HG03520 (cell line): Measurements from ENCODE around the gene MCL1.
"Not testable (repeated sequence)": the region's sequence is repeated elsewhere in the genome, so short reads cannot be mapped to it uniquely, and the experiment has no call there.

ENCODE experiments used
- ATAC-seq: cut with Tn5 transposase; IDR thresholded peaks from one replicate; pipeline ENCODE4 v1.9.1; 2021; ENCODE audit warnings: mild to moderate bottlenecking, moderate library complexity; ENCODE audit not compliant: unreplicated experiment

MCL1 gene

DNA sequence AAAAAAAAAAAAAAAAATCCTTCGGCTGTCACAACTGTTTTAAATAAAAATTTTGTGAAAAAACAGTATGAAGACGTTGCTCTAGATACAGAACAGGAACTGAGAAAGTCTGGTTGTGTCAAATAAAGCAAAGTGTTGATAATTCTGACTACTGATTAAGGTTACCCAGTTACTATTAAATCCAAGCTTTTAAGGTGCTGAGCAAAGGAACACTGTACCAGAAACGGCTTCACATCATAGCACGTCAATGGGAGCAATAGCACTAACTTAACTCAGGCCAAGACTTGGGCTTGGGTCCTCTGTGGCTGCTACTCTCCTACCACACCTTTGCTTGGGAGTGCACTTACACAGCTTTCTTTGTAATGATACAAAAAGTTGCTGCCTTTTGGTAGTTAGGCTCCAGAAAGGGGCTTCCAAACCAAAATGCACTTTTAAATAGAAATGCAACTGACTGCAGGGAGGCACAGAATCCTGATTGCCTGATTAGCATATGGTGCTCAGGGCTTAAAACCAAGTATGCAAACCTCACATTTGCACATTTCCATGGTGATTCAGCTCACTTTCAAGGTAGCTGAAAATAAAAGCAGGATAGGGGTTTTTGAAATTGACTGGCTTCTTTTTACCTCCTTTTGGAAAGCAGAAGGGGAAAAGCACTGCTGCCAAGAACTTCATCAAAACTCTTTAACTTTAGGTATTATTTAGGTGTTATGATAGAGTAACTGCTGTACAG is 6.3 kb downstream of the MCL1 start:
- no peak for ATAC-seq

- no peak for ATAC-seq
These were observed 10.8 kb downstream of the MCL1 start for GRCh38 chr1:150568594-150568966.

- ATAC-seq = peak; percentile 14
These were observed 11.5 kb downstream of the MCL1 start for GRCh38 chr1:150567717-150568593.

GRCh38 chr1:150567341-150567716 is 12.1 kb downstream of the MCL1 start:
- peak; percentile 29 for ATAC-seq

DNA sequence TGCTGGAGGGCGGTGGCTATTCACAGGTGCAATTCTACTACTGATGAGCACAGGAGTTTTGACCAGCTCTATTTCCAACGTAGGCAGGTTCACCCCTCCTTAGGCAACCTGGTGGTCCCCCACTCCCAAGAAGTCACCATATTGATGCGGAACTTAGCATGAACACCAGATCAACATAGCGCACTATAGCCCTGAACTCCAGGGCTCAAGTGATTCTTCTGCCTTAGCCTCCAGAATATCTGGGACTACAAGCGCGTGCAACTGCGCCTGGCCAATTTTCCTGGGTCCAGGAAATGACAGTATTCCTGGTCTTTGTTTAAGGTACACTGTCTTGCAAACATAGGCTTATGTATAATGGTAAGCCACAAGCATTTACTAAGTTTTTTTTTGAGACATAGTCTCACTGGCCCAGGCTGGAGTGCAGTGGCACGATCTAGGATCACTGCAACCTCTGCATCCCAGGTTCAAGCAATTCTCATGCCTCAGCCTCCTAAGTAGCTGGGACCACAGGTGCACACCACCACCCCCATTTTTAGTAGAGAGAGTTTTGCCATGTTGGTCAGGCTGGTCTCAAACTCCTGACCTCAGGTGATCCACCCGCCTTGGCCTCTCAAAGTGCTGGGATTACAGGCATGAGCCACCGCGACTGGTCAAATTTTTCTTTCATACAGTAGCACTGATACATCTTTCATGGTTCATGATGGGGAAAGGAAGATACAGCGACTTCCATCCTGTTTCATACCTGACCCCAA is 12.6 kb downstream of the MCL1 start:
- ATAC-seq = no peak

- ATAC-seq = not testable (repeated sequence)
These were observed 14.0 kb downstream of the MCL1 start for GRCh38 chr1:150565240-150565991.

- no peak for ATAC-seq
These were observed 15.1 kb downstream of the MCL1 start for GRCh38 chr1:150564051-150564991.

DNA sequence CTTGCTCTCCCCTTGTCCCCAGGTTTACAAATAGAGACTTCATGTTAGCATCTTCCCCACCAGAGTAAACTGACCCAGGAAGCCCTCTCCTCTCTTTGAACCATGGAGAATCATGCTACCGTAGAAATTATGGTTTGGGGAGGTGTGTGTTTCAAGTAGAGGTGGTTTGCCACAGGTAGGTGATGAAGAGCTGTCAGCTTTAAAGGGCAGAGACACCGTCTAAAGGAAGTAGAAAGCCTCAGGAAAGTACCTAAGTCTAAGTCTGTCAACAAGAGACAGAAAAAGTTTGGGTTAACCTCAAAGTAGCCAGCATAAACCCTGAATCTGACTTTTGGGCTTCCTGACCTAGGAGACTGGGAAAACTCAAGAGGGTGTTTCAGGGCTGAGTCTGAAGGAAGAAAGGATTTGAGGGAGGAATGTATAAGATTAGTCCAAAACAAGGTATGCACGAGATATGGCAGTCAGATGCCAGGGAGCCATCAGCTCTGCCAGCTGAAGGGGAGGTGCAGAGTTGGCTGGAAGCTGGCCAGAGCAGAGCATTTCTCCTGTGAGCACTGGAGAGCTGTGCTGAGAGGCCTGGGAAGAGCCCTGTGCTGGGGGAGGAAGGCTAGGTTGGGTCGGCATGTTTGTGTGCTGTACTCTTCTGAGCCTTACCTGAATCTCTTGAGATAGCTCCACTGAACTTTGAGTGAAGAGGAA is 15.9 kb downstream of the MCL1 start:
- ATAC-seq = no peak

DNA sequence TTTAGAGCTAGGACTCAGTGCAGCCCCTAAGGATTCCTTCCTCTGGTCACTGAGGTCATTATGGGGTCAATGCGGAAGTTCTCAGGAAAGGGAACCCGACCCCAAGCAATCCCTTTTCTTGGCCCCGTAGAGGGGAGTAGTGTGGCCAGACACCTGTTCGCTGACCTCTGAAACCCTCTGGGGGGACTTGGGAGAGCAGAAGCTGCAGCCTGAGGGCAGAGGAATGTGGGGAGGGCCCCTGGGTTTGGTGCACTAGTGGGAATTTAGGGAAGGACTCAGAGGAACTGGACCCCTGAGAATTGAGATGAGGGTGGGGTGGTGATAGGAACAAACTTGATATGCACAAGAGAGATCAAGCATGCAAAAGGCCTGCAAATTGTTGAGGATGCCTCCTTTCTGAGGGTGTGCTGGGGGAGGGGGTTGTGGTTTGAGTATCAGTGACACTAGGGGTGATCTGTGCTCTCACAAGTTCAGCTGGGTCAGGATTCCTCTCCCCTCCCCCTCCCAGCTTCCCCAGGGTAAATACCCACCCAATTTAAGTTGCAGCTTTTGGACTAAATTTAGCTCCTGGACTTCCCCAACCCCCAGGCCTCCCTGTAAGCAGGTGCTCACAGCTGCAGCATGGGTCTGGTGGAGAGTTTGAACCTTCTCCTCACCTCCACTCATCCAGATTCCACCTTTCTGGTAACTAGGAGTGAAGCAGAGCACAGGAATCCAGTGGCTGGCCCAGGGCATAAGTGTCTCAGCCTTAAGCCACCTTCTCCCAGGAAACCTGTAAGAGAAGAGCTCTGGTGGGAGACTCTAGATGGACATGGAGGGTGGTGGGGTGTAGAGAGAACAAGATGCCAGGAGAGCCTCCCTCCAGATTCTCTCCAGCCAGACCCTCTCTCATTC is 16.7 kb downstream of the MCL1 start:
- ATAC-seq = peak; percentile 35

DNA sequence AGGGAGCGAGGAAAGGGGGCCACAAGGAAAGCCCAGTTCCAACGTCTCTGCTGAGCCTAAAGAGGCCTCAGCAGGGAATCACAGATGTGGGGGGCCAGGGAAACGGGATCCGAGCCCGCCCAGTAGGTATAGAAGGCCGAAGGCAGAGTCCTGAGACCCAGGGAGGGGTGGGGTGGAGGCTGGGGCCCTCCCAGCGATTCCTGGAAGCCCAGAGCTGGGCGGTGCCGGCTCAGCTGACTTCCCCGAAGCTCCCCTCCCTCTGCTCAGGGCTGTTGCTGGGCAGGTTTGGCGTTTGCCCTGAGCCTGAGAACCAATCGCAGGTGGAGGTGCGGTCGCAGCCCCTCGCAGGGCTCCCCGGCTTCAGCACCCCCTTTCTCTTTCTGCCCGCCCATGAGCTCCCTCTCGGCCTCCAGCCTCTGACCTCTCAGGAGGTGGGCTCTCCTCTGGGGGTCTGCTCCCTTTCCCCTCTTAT is 17.4 kb downstream of the MCL1 start:
- peak; percentile 22 for ATAC-seq

DNA sequence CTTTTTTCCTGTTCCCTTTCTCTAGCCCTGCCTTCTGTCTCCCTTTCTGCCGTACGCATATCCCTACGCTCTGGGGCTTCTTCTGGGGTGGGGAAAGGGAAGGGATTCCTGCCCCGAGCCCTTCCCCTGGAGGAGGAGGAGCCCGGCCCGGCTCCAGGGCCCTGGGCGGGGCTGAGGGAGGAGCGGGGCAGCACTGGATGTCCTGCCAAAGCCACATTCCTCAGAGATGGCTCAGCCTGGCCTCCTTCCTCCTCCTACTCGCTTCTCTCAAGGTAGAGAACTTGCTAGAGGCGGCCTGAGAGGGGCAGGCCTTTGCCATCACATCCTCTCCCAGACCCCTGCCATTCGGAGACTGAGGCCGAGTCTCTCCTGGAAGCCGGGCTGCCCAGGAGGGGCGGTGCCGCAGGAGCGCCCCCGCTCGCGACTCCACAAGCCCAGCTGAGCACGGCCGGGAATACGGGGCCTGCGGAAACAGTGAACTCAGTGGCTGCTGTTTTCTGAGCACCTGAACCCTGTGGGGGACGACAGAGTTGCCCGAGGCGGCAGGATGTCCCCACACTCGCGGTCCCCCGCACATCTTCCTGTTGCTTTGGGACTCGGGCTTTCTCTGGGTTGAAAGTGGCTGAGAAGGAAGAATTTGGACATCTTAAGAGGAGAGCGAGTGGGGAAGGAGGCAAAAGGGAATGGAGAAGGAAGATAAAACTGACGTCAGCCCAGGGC is 18.0 kb downstream of the MCL1 start:
- no peak for ATAC-seq

GRCh38 chr1:150560576-150561253 is 18.7 kb downstream of the MCL1 start:
- ATAC-seq = no peak

DNA sequence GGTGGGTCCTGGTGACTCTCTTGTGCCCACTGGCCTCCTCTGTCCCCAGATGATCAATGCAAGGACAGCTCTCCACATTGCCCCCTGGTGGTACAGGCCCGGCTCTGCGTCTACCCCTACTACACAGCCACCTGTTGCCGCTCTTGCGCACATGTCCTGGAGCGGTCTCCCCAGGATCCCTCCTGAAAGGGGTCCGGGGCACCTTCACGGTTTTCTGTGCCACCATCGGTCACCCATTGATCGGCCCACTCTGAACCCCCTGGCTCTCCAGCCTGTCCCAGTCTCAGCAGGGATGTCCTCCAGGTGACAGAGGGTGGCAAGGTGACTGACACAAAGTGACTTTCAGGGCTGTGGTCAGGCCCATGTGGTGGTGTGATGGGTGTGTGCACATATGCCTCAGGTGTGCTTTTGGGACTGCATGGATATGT is 19.4 kb downstream of the MCL1 start:
- ATAC-seq = no peak

DNA sequence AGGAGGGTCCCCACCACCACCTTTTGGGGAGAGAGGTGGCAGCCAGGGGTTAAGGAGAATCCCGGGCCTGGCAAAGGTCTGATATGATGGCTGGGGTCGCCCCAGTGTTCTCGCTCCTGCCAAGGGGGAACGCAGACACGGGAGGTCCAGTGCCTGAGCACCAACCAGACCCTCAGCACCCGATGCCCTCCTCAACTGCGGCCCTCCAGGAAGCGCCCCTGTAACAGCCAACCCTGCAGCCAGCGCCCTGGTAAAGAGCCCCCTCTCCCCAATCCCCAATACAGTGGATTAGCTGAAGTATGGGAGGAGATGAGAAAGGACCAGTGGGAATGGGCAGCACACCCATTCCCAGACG is 19.8 kb downstream of the MCL1 start:
- ATAC-seq = no peak

DNA sequence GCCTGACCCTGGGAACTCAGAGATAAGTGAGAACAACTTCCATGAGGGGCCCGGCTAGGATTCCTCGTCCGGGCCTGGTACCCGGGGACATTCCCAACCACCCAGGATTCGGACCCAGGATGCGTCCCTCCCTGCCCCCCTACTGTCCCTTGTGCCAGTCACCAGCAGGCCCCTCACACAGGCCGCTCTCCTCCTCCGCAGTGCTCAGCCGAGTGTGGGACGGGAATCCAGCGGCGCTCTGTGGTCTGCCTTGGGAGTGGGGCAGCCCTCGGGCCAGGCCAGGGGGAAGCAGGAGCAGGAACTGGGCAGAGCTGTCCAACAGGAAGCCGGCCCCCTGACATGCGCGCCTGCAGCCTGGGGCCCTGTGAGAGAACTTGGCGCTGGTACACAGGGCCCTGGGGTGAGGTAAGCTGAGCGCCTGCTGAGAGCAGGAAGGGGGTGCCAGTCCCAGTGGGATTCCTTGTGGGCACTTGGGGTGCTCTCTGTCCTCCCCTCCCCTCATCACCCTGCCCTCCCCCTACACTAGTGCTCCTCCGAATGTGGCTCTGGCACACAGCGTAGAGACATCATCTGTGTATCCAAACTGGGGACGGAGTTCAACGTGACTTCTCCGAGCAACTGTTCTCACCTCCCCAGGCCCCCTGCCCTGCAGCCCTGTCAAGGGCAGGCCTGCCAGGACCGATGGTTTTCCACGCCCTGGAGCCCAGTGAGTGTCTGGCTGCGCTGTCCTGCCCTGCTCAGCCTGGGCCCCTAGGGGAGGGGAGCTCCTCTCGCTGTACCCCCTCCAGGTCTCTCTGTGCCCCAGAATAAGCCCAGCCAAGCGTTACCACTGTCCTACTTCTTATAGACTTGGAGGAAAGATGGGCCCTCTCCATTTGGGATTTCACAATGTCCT is 20.4 kb downstream of the MCL1 start:
- ATAC-seq = no peak

DNA sequence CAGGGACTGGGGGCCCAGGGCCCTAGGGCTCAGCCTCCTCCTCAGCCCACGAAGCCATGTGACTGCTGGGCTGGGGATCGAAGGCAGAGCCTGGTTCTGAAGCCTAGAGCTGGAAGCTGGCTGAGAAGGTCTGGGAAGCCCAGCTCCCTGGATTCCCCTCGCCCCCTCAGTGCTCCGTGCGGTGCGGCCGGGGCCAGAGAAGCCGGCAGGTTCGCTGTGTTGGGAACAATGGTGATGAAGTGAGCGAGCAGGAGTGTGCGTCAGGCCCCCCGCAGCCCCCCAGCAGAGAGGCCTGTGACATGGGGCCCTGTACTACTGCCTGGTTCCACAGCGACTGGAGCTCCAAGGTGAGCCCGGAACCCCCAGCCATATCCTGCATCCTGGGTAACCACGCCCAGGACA is 21.1 kb downstream of the MCL1 start:
- no peak for ATAC-seq
